Activated CD4-positive, alpha-beta T cell treated with anti-CD3 and anti-CD28 coated beads, Interleukin-2, Interleukin-4, amounts not matched to agents 100 ng/mL and 50 ng/mL, durations not matched to agents 16 hours and 8 hours (primary cell): ENCODE data around the gene USP3.
"Not testable (repeated sequence)": the region's sequence is repeated elsewhere in the genome, so short reads cannot be mapped to it uniquely, and the experiment has no call there.

ENCODE experiments used
- DNase-seq: peaks from one replicate; pipeline ENCODE4 v3.0.0-alpha.2; 2020; ENCODE audit warnings: low spot score

The USP3 gene

GRCh38 chr15:63478243-63478642 is 26.1 kb upstream of the USP3 start:
- DNase-seq, result no peak

GRCh38 chr15:63480441-63480821 is 24.0 kb upstream of the USP3 start:
- no peak for DNase-seq

GRCh38 chr15:63481105-63481810 is 23.1 kb upstream of the USP3 start:
- peak; percentile 70 for DNase-seq

- DNase-seq, result no peak
These were observed 21.5 kb upstream of the USP3 start for GRCh38 chr15:63482874-63483323.

- peak; percentile 75 for DNase-seq
These were observed 20.6 kb upstream of the USP3 start for GRCh38 chr15:63483521-63484371.

- DNase-seq, result no peak
These were observed 19.8 kb upstream of the USP3 start for GRCh38 chr15:63484433-63485186.

- DNase-seq, result peak; percentile 93
These were observed 17.2 kb upstream of the USP3 start for GRCh38 chr15:63487076-63487757.

GRCh38 chr15:63487758-63488397 is 16.5 kb upstream of the USP3 start:
- not testable (repeated sequence) for DNase-seq

- DNase-seq, result no peak
These were observed 15.9 kb upstream of the USP3 start for GRCh38 chr15:63488398-63488960.

GRCh38 chr15:63489352-63489751 is 15.0 kb upstream of the USP3 start:
- DNase-seq, result no peak

GRCh38 chr15:63490345-63491034 is 13.9 kb upstream of the USP3 start:
- DNase-seq, result no peak

GRCh38 chr15:63491116-63491827 is 13.1 kb upstream of the USP3 start:
- no peak for DNase-seq

- DNase-seq, result no peak
These were observed 12.4 kb upstream of the USP3 start for GRCh38 chr15:63491979-63492378.

- DNase-seq, result no peak
These were observed 11.8 kb upstream of the USP3 start for GRCh38 chr15:63492541-63493077.

GRCh38 chr15:63493436-63493835 is 11.0 kb upstream of the USP3 start:
- DNase-seq, result no peak

GRCh38 chr15:63494408-63494807 is 10.0 kb upstream of the USP3 start:
- peak; percentile 80 for DNase-seq

- no peak for DNase-seq
These were observed 9.1 kb upstream of the USP3 start for GRCh38 chr15:63495343-63495742.

GRCh38 chr15:63495780-63496488 is 8.5 kb upstream of the USP3 start:
- DNase-seq, result no peak
